Hippocampal formation (tissue), 2 donors: ENCODE measurements around the gene KRT82.
A peak's percentile ranks its signal among the peaks of the same experiment; 100 is the strongest.
"Not testable (repeated sequence)": the region's sequence is repeated elsewhere in the genome, so short reads cannot be mapped to it uniquely, and the experiment has no call there.

ENCODE experiments used
- DNase-seq, 2 donors: peaks; one replicate each; lab custom pipeline; 2025; lab: John Stamatoyannopoulos, UW

Gene KRT82

GRCh38 chr12:52360663-52361271 is 45.4 kb downstream of the KRT82 start:
- DNase-seq = no peak

GRCh38 chr12:52360106-52360662 is 46.0 kb downstream of the KRT82 start:
- no peak for DNase-seq

GRCh38 chr12:52359621-52360061 is 46.5 kb downstream of the KRT82 start:
- no peak for DNase-seq

GRCh38 chr12:52358575-52359350 is 47.4 kb downstream of the KRT82 start:
- DNase-seq = no peak

- no peak for DNase-seq
Measured at GRCh38 chr12:52356762-52357580, 49.2 kb downstream of the KRT82 start.

- no peak for DNase-seq
Measured at GRCh38 chr12:52356031-52356761, 49.9 kb downstream of the KRT82 start.

- no peak for DNase-seq
Measured at GRCh38 chr12:52355176-52355575, 51.0 kb downstream of the KRT82 start.

- no peak for DNase-seq
Measured at GRCh38 chr12:52354200-52354599, 51.9 kb downstream of the KRT82 start.

GRCh38 chr12:52353766-52354165 is 52.4 kb downstream of the KRT82 start:
- no peak for DNase-seq

- no peak for DNase-seq
Measured at GRCh38 chr12:52352951-52353350, 53.2 kb downstream of the KRT82 start.

- DNase-seq = peak; percentile 14 to 29
Measured at GRCh38 chr12:52351196-52352059, 54.7 kb downstream of the KRT82 start.

- DNase-seq = no peak
Measured at GRCh38 chr12:52350786-52351185, 55.3 kb downstream of the KRT82 start.

- no peak for DNase-seq
Measured at GRCh38 chr12:52350021-52350620, 56.0 kb downstream of the KRT82 start.

GRCh38 chr12:52349196-52349595 is 56.9 kb downstream of the KRT82 start:
- no peak for DNase-seq

GRCh38 chr12:52347551-52348510 is 58.3 kb downstream of the KRT82 start:
- no peak for DNase-seq

- no peak for DNase-seq
Measured at GRCh38 chr12:52347016-52347415, 59.1 kb downstream of the KRT82 start.

- DNase-seq = peak; percentile 36 to 51
Measured at GRCh38 chr12:52346593-52346992, 59.5 kb downstream of the KRT82 start.

- not testable (repeated sequence) for DNase-seq
Measured at GRCh38 chr12:52345041-52345440, 61.1 kb downstream of the KRT82 start.

GRCh38 chr12:52344111-52344510 is 62.0 kb downstream of the KRT82 start:
- DNase-seq = no peak
